PC-9 (cell line): ENCODE measurements around the gene RNF112. TPM values are rescaled to one million over a fixed set of nuclear protein-coding genes. Genes with fewer than 3 reads are reported as not detected.

Experiments used
- BruUV-seq: library from RNA; stranded (reverse); fragments of 400-500 nt; replicated peaks from 2 replicates; lab custom pipeline; 2021; lab: Mats Ljungman, UMichigan
- CTCF ChIA-PET: fragments of 300-600 bp; sonication (Branson Sonifier 250); formaldehyde crosslinking; loops from one replicate; lab custom pipeline; 2022; ENCODE audit warnings: antibody characterized with exemption; lab: Charles Lee
- POLR2A ChIA-PET: fragments of 300-600 bp; sonication (Branson Sonifier 250); formaldehyde crosslinking; loops from one replicate; lab custom pipeline; 2022; ENCODE audit warnings: antibody characterized with exemption; ENCODE audit not compliant: unreplicated experiment; lab: Charles Lee
- DNase-seq, 2 experiments: peaks; one replicate each; pipeline versions ENCODE4 v3.0.0 to v3.0.0-alpha.2; 2015 to 2022; ENCODE audit warnings: mixed read lengths in 1 of 2
- H2AFZ ChIP-seq: fragments of 200-600 bp; sonication (generic); 2 replicates; pipeline ENCODE4 v1.8.1; 2017; ENCODE audit warnings: antibody characterized with exemption
- H3F3A ChIP-seq: fragments of 200-600 bp; sonication (generic); 2 replicates; pipeline ENCODE4 v1.8.1; 2017; ENCODE audit warnings: antibody characterized with exemption, mild to moderate bottlenecking, low read depth; ENCODE audit not compliant: insufficient read depth
- H3K27ac ChIP-seq: fragments of 200-600 bp; sonication (generic); 2 replicates; pipeline ENCODE4 v1.6.1; 2016; ENCODE audit warnings: mixed run types
- H3K27me3 ChIP-seq: fragments of 200-600 bp; sonication (generic); 2 replicates; pipeline ENCODE4 v1.6.1; 2016; ENCODE audit warnings: low read depth, mixed run types; ENCODE audit not compliant: insufficient read depth
- H3K36me3 ChIP-seq: fragments of 200-600 bp; sonication (generic); 2 replicates; pipeline ENCODE4 v1.6.1; 2016; ENCODE audit warnings: low read depth, mixed run types
- H3K4me1 ChIP-seq: fragments of 200-600 bp; sonication (generic); replicated peaks from 2 replicates; pipeline ENCODE4 v1.6.1; 2016; ENCODE audit warnings: mixed run types; ENCODE audit not compliant: insufficient read depth
- H3K4me2 ChIP-seq: fragments of 200-600 bp; sonication (generic); 2 replicates; pipeline ENCODE4 v1.6.1; 2017; ENCODE audit warnings: mixed run types
- H3K4me3 ChIP-seq: fragments of 200-600 bp; sonication (generic); 2 replicates; pipeline ENCODE4 v1.6.1; 2016; ENCODE audit warnings: mixed run types
- H3K79me2 ChIP-seq: fragments of 200-600 bp; sonication (generic); 2 replicates; pipeline ENCODE4 v1.6.1; 2017; ENCODE audit warnings: low read depth, mixed run types
- H3K9me2 ChIP-seq: fragments of 200-600 bp; sonication (generic); 2 replicates; pipeline ENCODE4 v1.8.1; 2017; ENCODE audit warnings: mild to moderate bottlenecking; ENCODE audit not compliant: insufficient read depth
- H3K9me3 ChIP-seq: fragments of 200-600 bp; sonication (generic); 2 replicates; pipeline ENCODE4 v1.8.1; 2016; ENCODE audit warnings: low read depth; ENCODE audit not compliant: insufficient read depth
- H4K20me1 ChIP-seq: fragments of 200-600 bp; sonication (generic); 2 replicates; pipeline ENCODE4 v1.8.1; 2017; ENCODE audit not compliant: insufficient read depth
- CTCF ChIP-seq: fragments of 200-600 bp; sonication (generic); conservative IDR thresholded peaks from 2 replicates; pipeline ENCODE4 v1.6.1; 2017; ENCODE audit warnings: mixed run types, antibody characterized with exemption, mild to moderate bottlenecking, moderate library complexity
- EZH2 ChIP-seq: fragments of 200-600 bp; sonication (generic); IDR thresholded peaks from 2 replicates; pipeline ENCODE4 v1.8.0; 2017; ENCODE audit warnings: antibody characterized with exemption, low read depth
- intact Hi-C: fragments of 100-400 bp; cut with micrococcal nuclease; formaldehyde crosslinking; loops from one replicate; pipeline ENCODE4 v1.10.0; 2022; ENCODE audit not compliant: unreplicated experiment
- total RNA-seq: library from RNA; stranded (reverse); gene quantifications from 2 replicates; pipeline ENCODE4 v1.2.3, GENCODE V29; 2021

Gene RNF112
- total RNA-seq, 1 experiment from 2014 or later = 2.0 TPM

GRCh38 chr17:19403021-19403420 lies 8.0 kb upstream of the RNF112 start:
- no peaks in the 10 kb centered on the region for H3K79me2 ChIP-seq
- POLR2A ChIA-PET = no interaction called here
- H3K4me3 ChIP-seq = no peak overlapping the region
- no peak for DNase-seq
- TF ChIP-seq EZH2 (no peak), CTCF (no peak)
- no peaks in the 10 kb centered on the region for H3K9me3 ChIP-seq
- H3K4me1 ChIP-seq = peaks cover 11% of the 10 kb centered on the region
- no peaks in the 10 kb centered on the region for H3K27me3 ChIP-seq
- H3K9me2 ChIP-seq = no peaks in the 10 kb centered on the region
- H3K36me3 ChIP-seq = no peaks in the 10 kb centered on the region
- no peak overlapping the region for H3K27ac ChIP-seq
- peaks cover 13% of the 10 kb centered on the region for H3F3A ChIP-seq
- H4K20me1 ChIP-seq = no peaks in the 10 kb centered on the region
- H3K4me2 ChIP-seq = no peak overlapping the region
- intact Hi-C loops = no loop called here
- CTCF ChIA-PET = no interaction called here
- no peak overlapping the region for H2AFZ ChIP-seq
- BruUV-seq = no TSS peak

GRCh38 chr17:19404264-19404663 lies 6.8 kb upstream of the RNF112 start:
- BruUV-seq = no TSS peak
- CTCF ChIA-PET = no interaction called here

GRCh38 chr17:19405114-19405513 lies 5.9 kb upstream of the RNF112 start:
- Histone ChIP-seq H3K79me2 (no peaks in the 10 kb centered on the region), H3K4me2 (no peak overlapping the region), H3K9me3 (no peaks in the 10 kb centered on the region), H4K20me1 (no peaks in the 10 kb centered on the region), H3K4me1 (no peaks in the 10 kb centered on the region; the same call in 1 of the 2 replicates), H3K36me3 (no peaks in the 10 kb centered on the region), H3F3A (0 out of 2 replicates have a peak, but pooled peaks cover 8% of the 10 kb centered on the region), H3K27ac (no peak overlapping the region), H2AFZ (no peak overlapping the region), H3K4me3 (no peak overlapping the region), H3K27me3 (no peaks in the 10 kb centered on the region), H3K9me2 (no peaks in the 10 kb centered on the region)
- no peak for DNase-seq
- ChIA-PET POLR2A (no interaction called here), CTCF (no interaction called here)
- no peak for TF ChIP-seq CTCF
- no peak for TF ChIP-seq EZH2
- intact Hi-C loops = no loop called here
- no TSS peak for BruUV-seq

More at GRCh38 chr17:19404264-19404663, 6.8 kb upstream of the RNF112 start:
- Histone ChIP-seq H3K4me1 (no peaks in the 10 kb centered on the region), H3K4me2 (no peak overlapping the region), H3F3A (0 out of 2 replicates have a peak, but pooled peaks cover 2% of the 10 kb centered on the region), H3K9me2 (no peaks in the 10 kb centered on the region), H3K79me2 (no peaks in the 10 kb centered on the region), H3K27me3 (no peaks in the 10 kb centered on the region), H3K36me3 (no peaks in the 10 kb centered on the region), H3K4me3 (no peak overlapping the region), H2AFZ (no peak overlapping the region), H3K9me3 (no peaks in the 10 kb centered on the region), H3K27ac (no peak overlapping the region), H4K20me1 (no peaks in the 10 kb centered on the region)
- intact Hi-C loops = no loop called here
- TF ChIP-seq CTCF (no peak), EZH2 (no peak)
- no peak for DNase-seq
- POLR2A ChIA-PET = no interaction called here
